ENCODE measurements around the gene LDLRAD3. TPM values are rescaled to one million over a fixed set of nuclear protein-coding genes. Genes with fewer than 3 reads are reported as not detected.
A peak's percentile ranks its signal among the peaks of the same experiment; 100 is the strongest.

The LDLRAD3 gene
- total RNA-seq, 1 experiment from 2014 or later = 55.7 TPM

DNA sequence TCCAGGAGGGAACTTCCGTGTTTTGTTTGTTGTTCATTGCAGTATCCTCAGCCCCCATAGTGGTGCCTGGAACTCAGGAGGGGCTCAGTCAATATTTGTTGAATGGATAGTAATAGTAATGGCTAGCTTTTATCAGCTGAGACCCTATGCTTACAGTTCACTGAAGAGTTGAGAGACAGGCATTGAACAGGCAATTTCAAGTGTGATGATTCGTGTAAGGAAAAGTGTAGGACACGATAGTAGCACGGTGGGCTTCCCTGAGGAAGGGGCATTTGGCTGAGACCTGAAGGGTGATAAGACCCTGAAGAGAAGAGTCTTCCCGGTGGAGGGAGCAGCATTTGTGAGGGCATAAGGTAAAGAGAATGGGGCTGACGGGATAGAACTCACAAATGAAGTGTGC is 186.1 kb downstream of the LDLRAD3 start:
- no peak for DNase-seq (ENCODE audit: unreplicated experiment)
- intact Hi-C loops (cut with micrococcal nuclease) = loop anchor here (5.0 kb wide), 2 partner anchors 308 to 513 kb away; partner anchors contain the start of gene FJX1
- Mint-ChIP-seq H3K4me1 (ENCODE audit: insufficient read depth, unreplicated experiment) (peaks cover 9% of the 10 kb centered on the region), H3K27me3 (ENCODE audit: insufficient read depth, unreplicated experiment) (no peaks in the 10 kb centered on the region), H3K27ac (ENCODE audit: low read depth, unreplicated experiment) (peak overlapping the region; percentile 57), H3K9me3 (ENCODE audit: unreplicated experiment) (no peaks in the 10 kb centered on the region), H3K4me3 (ENCODE audit: unreplicated experiment) (no peak overlapping the region), H3K36me3 (ENCODE audit: insufficient read depth, unreplicated experiment) (peaks cover 48% of the 10 kb centered on the region)
- ChIA-PET POLR2A (no interaction called here), CTCF (interaction anchor here (0.5 to 1.3 kb wide), 6 partner anchors 136 to 1362 kb away, joined by 3 to 5 read pairs (median 3); no protein-coding TSS in a partner anchor)
- TF ChIP-seq CTCF (IDR thresholded peaks at IDR 0.05; ENCODE audit: unreplicated experiment) = no peak
- BruUV-seq (replicated peaks) = no TSS peak

DNA sequence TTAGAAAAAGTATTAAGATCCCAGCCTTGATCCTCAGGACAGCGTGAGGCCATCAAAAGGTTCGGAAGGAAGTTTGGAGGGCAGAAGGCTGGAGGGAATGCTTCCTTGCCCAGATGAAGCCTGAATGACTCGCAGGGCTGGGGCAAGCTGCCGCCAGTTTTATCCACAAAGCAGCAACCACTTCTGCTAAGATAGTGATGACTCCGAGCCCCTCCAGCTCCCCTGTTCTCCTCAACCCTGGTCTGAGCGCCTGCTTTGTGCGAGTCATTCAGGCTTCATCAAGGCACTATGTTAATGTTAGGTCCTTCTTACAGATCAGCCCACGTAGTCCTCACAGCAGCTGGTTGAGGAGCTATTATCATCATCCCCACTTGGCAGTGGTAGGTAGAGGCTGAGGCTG is 186.5 kb downstream of the LDLRAD3 start:
- ChIA-PET CTCF (interaction anchor here (0.5 to 1.3 kb wide), 5 partner anchors 135 to 1362 kb away, joined by 3 to 5 read pairs (median 3); no protein-coding TSS in a partner anchor), POLR2A (no interaction called here)
- H3K9me3 Mint-ChIP-seq (ENCODE audit: unreplicated experiment) = no peaks in the 10 kb centered on the region
- intact Hi-C loops (cut with micrococcal nuclease) = loop anchor here (5.0 kb wide), 2 partner anchors 308 to 513 kb away; partner anchors contain the start of gene FJX1
- H3K27me3 Mint-ChIP-seq (ENCODE audit: insufficient read depth, unreplicated experiment) = no peaks in the 10 kb centered on the region
- DNase-seq (ENCODE audit: unreplicated experiment) = peak; percentile 2
- no peak overlapping the region for H3K4me3 Mint-ChIP-seq (ENCODE audit: unreplicated experiment)
- no peak for TF ChIP-seq CTCF (IDR thresholded peaks at IDR 0.05; ENCODE audit: unreplicated experiment)
- H3K4me1 Mint-ChIP-seq (ENCODE audit: insufficient read depth, unreplicated experiment) = peaks cover 9% of the 10 kb centered on the region
- peak overlapping the region; percentile 57 for H3K27ac Mint-ChIP-seq (ENCODE audit: low read depth, unreplicated experiment)
- H3K36me3 Mint-ChIP-seq (ENCODE audit: insufficient read depth, unreplicated experiment) = peaks cover 52% of the 10 kb centered on the region
- no TSS peak for BruUV-seq (replicated peaks)

DNA sequence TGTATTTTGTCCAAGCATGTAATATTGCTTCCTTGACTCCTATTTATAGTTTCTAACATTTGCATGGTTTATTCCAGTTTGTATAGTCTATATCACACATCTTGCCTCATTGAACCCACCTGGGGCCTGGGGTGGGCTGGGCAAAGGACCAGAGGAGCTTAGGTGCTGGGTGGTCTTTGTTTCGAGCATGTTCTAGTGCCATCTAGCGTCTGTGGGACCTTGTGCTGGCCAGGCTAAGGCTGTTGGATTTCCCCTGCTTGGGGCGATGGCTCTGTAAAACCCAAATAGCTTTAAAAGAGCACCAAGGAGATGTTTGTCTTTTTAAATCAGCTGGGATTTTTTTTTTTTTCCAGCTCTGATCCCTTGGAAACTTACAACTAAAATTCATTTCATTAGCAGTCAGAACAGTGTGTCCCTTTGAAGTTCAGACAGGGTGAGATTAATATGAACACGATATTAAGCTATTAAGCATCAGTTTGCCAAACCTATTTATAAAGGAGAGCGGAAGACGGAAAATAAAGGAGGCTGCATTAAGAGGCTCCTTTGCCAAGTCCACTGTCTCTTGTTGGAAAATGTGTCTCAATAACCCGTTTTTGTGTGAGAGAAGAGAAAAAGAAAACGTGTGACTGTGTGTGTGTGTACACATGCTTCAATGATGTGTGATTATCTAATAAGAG is 188.0 kb downstream of the LDLRAD3 start:
- no TSS peak for BruUV-seq (replicated peaks)
- intact Hi-C loops (cut with micrococcal nuclease) = loop anchor here (5.0 kb wide), 2 partner anchors 310 to 515 kb away; partner anchors contain the start of gene FJX1
- Mint-ChIP-seq H3K36me3 (ENCODE audit: insufficient read depth, unreplicated experiment) (peaks cover 57% of the 10 kb centered on the region), H3K27me3 (ENCODE audit: insufficient read depth, unreplicated experiment) (no peaks in the 10 kb centered on the region), H3K4me3 (ENCODE audit: unreplicated experiment) (no peak overlapping the region), H3K9me3 (ENCODE audit: unreplicated experiment) (no peaks in the 10 kb centered on the region), H3K27ac (ENCODE audit: low read depth, unreplicated experiment) (peak overlapping the region; percentile 44), H3K4me1 (ENCODE audit: insufficient read depth, unreplicated experiment) (peaks cover 9% of the 10 kb centered on the region)
- DNase-seq (ENCODE audit: unreplicated experiment) = peak; percentile 24
- peak; percentile 34 for TF ChIP-seq CTCF (IDR thresholded peaks at IDR 0.05; ENCODE audit: unreplicated experiment)
- POLR2A ChIA-PET = interaction anchor here (0.6 kb wide), 3 partner anchors 14 to 318 kb away, joined by 3 to 4 read pairs (median 3); no protein-coding TSS in a partner anchor
- CTCF ChIA-PET = interaction anchor here (0.6 to 1.5 kb wide), 11 partner anchors 10 to 441 kb away, joined by 3 to 7 read pairs (median 4); no protein-coding TSS in a partner anchor

DNA sequence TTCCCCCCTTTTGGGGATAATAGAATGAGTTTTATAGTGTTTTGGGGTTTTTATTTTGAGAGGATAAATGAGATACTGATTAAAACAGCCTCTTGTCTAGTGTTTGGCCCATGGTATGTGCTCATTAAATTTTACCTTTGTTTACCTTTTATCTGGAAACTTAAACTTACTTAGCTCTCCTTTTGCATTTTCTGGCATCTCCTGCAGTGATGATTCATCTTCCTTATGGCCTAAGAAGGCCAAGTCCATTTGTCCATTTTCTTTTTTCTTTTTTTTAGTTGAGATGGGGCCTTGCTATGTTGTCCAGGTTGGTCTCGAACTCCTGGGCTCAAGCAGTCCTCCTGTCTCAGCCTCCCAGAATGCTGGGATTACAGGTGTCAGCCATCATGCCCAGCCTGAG is 189.1 kb downstream of the LDLRAD3 start:
- Mint-ChIP-seq H3K27me3 (ENCODE audit: insufficient read depth, unreplicated experiment) (no peaks in the 10 kb centered on the region), H3K36me3 (ENCODE audit: insufficient read depth, unreplicated experiment) (peaks cover 68% of the 10 kb centered on the region), H3K9me3 (ENCODE audit: unreplicated experiment) (no peaks in the 10 kb centered on the region), H3K4me1 (ENCODE audit: insufficient read depth, unreplicated experiment) (peaks cover 9% of the 10 kb centered on the region), H3K4me3 (ENCODE audit: unreplicated experiment) (no peak overlapping the region), H3K27ac (ENCODE audit: low read depth, unreplicated experiment) (no peak overlapping the region)
- DNase-seq (ENCODE audit: unreplicated experiment) = no peak
- POLR2A ChIA-PET = no interaction called here
- TF ChIP-seq CTCF (IDR thresholded peaks at IDR 0.05; ENCODE audit: unreplicated experiment) = no peak
- BruUV-seq (replicated peaks) = no TSS peak
- intact Hi-C loops (cut with micrococcal nuclease) = loop anchor here (5.0 kb wide), 2 partner anchors 311 to 516 kb away; partner anchors contain the start of gene FJX1
- CTCF ChIA-PET = interaction anchor here (0.6 to 2.3 kb wide), 3 partner anchors 16 to 647 kb away, joined by 3 to 9 read pairs (median 3); no protein-coding TSS in a partner anchor
